ENCODE data around the gene SCYGR5. TPM values are rescaled to one million over a fixed set of nuclear protein-coding genes. Genes with fewer than 3 reads are reported as not detected.

Gene SCYGR5
- total and polyA plus RNA-seq, 10 donors, result not detected

DNA sequence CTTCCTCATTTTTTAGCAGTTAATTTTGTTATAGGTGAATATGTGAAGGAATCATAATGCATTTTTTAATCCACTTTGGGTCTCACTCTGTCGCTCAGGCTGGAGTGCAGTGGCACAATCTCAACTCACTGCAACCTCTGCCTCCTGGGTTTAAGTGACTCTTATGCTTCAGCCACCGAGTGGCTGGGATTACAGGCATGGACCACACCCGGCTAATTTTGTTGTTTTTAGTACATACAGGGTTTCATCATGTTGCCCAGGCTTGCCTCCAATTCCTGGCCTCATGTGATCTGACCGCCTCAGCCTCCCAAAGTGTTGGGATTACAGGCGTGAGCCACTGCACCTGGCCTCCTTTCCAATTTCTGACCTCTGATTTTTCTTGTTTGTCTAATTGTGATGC lies 17.7 kb downstream of the SCYGR5 start:
- H3K27me3 ChIP-seq (replicated peaks in 1 of 7), result peaks cover 0 to 6% (median 0%) of the 10 kb centered on the region in 7 donors
- no peaks in the 10 kb centered on the region for H3K9me3 ChIP-seq
- no peak overlapping the region for H3K4me3 ChIP-seq
- no peaks in the 10 kb centered on the region for H3K4me1 ChIP-seq
- no peak for DNase-seq
- TF ChIP-seq POLR2AphosphoS5 (IDR thresholded peaks at IDR 0.05) (no peak), POLR2A (IDR thresholded peaks at IDR 0.05) (no peak)
- TF ChIP-seq, protein P1, sequence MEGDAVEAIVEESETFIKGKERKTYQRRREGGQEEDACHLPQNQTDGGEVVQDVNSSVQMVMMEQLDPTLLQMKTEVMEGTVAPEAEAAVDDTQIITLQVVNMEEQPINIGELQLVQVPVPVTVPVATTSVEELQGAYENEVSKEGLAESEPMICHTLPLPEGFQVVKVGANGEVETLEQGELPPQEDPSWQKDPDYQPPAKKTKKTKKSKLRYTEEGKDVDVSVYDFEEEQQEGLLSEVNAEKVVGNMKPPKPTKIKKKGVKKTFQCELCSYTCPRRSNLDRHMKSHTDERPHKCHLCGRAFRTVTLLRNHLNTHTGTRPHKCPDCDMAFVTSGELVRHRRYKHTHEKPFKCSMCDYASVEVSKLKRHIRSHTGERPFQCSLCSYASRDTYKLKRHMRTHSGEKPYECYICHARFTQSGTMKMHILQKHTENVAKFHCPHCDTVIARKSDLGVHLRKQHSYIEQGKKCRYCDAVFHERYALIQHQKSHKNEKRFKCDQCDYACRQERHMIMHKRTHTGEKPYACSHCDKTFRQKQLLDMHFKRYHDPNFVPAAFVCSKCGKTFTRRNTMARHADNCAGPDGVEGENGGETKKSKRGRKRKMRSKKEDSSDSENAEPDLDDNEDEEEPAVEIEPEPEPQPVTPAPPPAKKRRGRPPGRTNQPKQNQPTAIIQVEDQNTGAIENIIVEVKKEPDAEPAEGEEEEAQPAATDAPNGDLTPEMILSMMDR (IDR thresholded peaks at IDR 0.05 in 8 of 11, conservative IDR thresholded peaks at IDR 0.05 in 3 of 11), result no peak
- no peaks in the 10 kb centered on the region for H3K36me3 ChIP-seq
- intact Hi-C loops (cut with DNase I; ENCODE audit: low total_unique reads), result no loop called here
- WGBS, 5 donors, result 84 to 95% (median 89%) methylated on average over 5 of the region's 5 CpGs
- no peak overlapping the region for H3K27ac ChIP-seq

DNA sequence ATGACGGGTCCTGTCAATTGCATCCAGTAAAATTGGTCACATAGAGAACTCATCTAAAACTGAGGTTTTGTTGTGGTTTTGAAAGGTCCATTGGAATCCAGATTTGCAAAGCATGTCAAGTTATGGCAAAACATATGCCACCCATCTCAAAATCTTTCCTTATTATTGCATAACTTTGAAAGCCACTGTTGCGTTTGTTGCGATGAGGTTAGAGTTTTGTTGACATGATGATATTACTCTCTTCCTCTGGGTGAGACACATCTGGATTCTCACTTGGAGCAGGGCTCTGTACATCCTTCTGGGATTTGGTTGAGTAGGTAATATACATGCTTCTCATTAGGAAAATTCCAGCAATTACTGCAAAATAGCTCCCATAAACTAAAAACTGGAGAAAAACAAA lies 20.6 kb downstream of the SCYGR5 start:
- 73 to 93% (median 86%) methylated on average over 3 of the region's 3 CpGs for WGBS, 5 donors
- Histone ChIP-seq H3K27me3 (replicated peaks in 1 of 7) (peaks cover 0 to 6% (median 0%) of the 10 kb centered on the region in 7 donors), H3K36me3 (no peaks in the 10 kb centered on the region), H3K9me3 (no peaks in the 10 kb centered on the region), H3K4me3 (no peak overlapping the region), H3K4me1 (no peaks in the 10 kb centered on the region), H3K27ac (no peak overlapping the region)
- no peak for DNase-seq
- TF ChIP-seq POLR2A (IDR thresholded peaks at IDR 0.05) (no peak), POLR2AphosphoS5 (IDR thresholded peaks at IDR 0.05) (no peak)
- TF ChIP-seq, protein P1 (IDR thresholded peaks at IDR 0.05 in 8 of 11, conservative IDR thresholded peaks at IDR 0.05 in 3 of 11), result no peak
- intact Hi-C loops (cut with DNase I; ENCODE audit: low total_unique reads), result no loop called here

DNA sequence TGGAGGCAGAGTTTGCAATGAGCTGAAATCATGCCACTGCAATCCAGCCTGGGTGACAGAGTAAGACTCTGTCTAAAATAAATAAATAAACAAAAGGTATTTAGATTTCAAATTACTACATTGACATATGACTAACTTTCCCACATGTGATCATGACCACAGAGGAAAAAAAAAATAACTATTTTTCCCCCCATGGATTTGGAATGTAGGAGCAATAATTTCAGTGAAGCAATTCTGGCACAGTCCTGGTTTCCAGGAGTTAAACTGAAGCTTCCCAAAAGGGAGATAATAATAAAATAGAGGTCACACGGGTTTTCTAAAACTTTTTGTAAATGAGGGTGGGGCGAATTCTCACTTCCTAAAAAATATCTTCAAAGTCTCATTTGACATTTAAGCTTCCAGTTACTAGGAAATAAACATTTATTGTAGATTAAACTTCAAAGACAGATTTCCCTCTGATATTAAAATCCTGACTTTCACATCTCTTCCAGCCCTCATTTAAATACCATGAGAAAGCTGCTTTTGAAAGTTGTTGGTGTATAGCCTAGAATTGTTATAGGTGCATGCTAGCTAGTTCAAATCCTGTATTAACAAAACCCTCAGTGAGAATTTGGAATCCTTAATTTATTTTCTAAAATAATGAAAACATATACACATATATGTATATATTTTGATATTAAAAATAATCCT lies 30.5 kb downstream of the SCYGR5 start:
- 41 to 62% (median 48%) methylated on average over 2 of the region's 2 CpGs for WGBS, 5 donors
- intact Hi-C loops (cut with DNase I; ENCODE audit: low total_unique reads), result no loop called here

GRCh38 chr2:227701556-227701955 lies 35.0 kb downstream of the SCYGR5 start:
- peaks cover 0 to 12% (median 6%) of the 10 kb centered on the region in 8 donors for H3K9me3 ChIP-seq
- WGBS, 5 donors, result 82 to 91% (median 86%) methylated on average over 3 of the region's 3 CpGs
- no peaks in the 10 kb centered on the region for H3K4me1 ChIP-seq
- no peak for DNase-seq
- no peaks in the 10 kb centered on the region for H3K36me3 ChIP-seq
- H3K27ac ChIP-seq, result no peak overlapping the region
- intact Hi-C loops (cut with DNase I; ENCODE audit: low total_unique reads), result no loop called here
- H3K4me3 ChIP-seq, result no peak overlapping the region
- TF ChIP-seq POLR2AphosphoS5 (IDR thresholded peaks at IDR 0.05) (no peak), POLR2A (IDR thresholded peaks at IDR 0.05) (no peak)
- TF ChIP-seq, protein P1 (IDR thresholded peaks at IDR 0.05 in 8 of 11, conservative IDR thresholded peaks at IDR 0.05 in 3 of 11), result no peak
- peaks cover 0 to 19% (median 0%) of the 10 kb centered on the region in 7 donors for H3K27me3 ChIP-seq (replicated peaks in 1 of 7)

More for the DNA sequence above, 30.5 kb downstream of the SCYGR5 start:
- no peak for DNase-seq
- TF ChIP-seq, protein P1 (IDR thresholded peaks at IDR 0.05 in 8 of 11, conservative IDR thresholded peaks at IDR 0.05 in 3 of 11), result no peak
- TF ChIP-seq POLR2A (IDR thresholded peaks at IDR 0.05) (no peak), POLR2AphosphoS5 (IDR thresholded peaks at IDR 0.05) (no peak)
- H3K27ac ChIP-seq, result no peak overlapping the region
- H3K4me3 ChIP-seq, result no peak overlapping the region
- no peaks in the 10 kb centered on the region for H3K36me3 ChIP-seq
- H3K27me3 ChIP-seq (replicated peaks in 1 of 7), result peaks cover 0 to 7% (median 0%) of the 10 kb centered on the region in 7 donors
- H3K9me3 ChIP-seq, result peaks cover 0 to 7% (median 1%) of the 10 kb centered on the region in 8 donors
- no peaks in the 10 kb centered on the region for H3K4me1 ChIP-seq
